OCI-LY7 (cell line): ENCODE data around the gene CYP1B1. TPM values are rescaled to one million over a fixed set of nuclear protein-coding genes. Genes with fewer than 3 reads are reported as not detected.
"Not testable (repeated sequence)": the region's sequence is repeated elsewhere in the genome, so short reads cannot be mapped to it uniquely, and the experiment has no call there.

Experiments
- BruUV-seq: library from RNA; stranded (reverse); fragments of 400-500 nt; replicated peaks from 2 replicates; lab custom pipeline; 2021; lab: Mats Ljungman, UMichigan
- CTCF ChIA-PET: fragments of 300-600 bp; sonication (Branson Sonifier 250); formaldehyde crosslinking; loops from one replicate; lab custom pipeline; 2022; ENCODE audit warnings: antibody characterized with exemption; ENCODE audit not compliant: unreplicated experiment; lab: Charles Lee
- POLR2A ChIA-PET: fragments of 300-600 bp; sonication (Branson Sonifier 250); formaldehyde crosslinking; loops from one replicate; lab custom pipeline; 2022; ENCODE audit warnings: antibody characterized with exemption; lab: Charles Lee
- DNase-seq: peaks from one replicate; pipeline ENCODE4 v3.0.0-alpha.2; 2015; ENCODE audit warnings: low spot score
- H2AFZ ChIP-seq: fragments of 200-600 bp; sonication (generic), shearing (Covaris generic); 2 replicates; pipeline ENCODE4 v1.6.1; 2014; ENCODE audit warnings: mild to moderate bottlenecking, antibody characterized with exemption, low read length, moderate library complexity
- H3K27ac ChIP-seq: fragments of 200-600 bp; sonication (generic); 2 replicates; pipeline ENCODE4 v1.5.1; 2014; ENCODE audit warnings: mixed run types, low read depth, mild to moderate bottlenecking, moderate library complexity, low read length, inconsistent platforms; ENCODE audit not compliant: poor library complexity, severe bottlenecking
- H3K36me3 ChIP-seq: fragments of 200-600 bp; sonication (generic); 2 replicates; pipeline ENCODE4 v1.6.1; 2014; ENCODE audit warnings: mild to moderate bottlenecking, antibody characterized with exemption, low read length, moderate library complexity, mixed read lengths; ENCODE audit not compliant: insufficient read depth
- H3K4me1 ChIP-seq: fragments of 200-600 bp; sonication (generic); 2 replicates; pipeline ENCODE4 v1.5.1; 2014; ENCODE audit warnings: mild to moderate bottlenecking, low read length; ENCODE audit not compliant: insufficient read depth, poor library complexity, severe bottlenecking
- H3K4me2 ChIP-seq: fragments of 200-600 bp; sonication (generic); 2 replicates; pipeline ENCODE4 v1.6.1; 2014; ENCODE audit warnings: mild to moderate bottlenecking, low read length
- H3K4me3 ChIP-seq: fragments of 200-600 bp; sonication (generic); 2 replicates; pipeline ENCODE4 v1.5.1; 2014; ENCODE audit warnings: mild to moderate bottlenecking, low read depth, low read length; ENCODE audit not compliant: poor library complexity, severe bottlenecking
- H3K79me2 ChIP-seq: fragments of 200-600 bp; sonication (generic); 2 replicates; pipeline ENCODE4 v1.6.1; 2016; ENCODE audit warnings: low read depth, mild to moderate bottlenecking, low read length, moderate library complexity, mixed read lengths; ENCODE audit not compliant: insufficient read depth
- H3K9me2 ChIP-seq: fragments of 200-600 bp; sonication (generic); 2 replicates; pipeline ENCODE4 v1.6.1; 2016; ENCODE audit warnings: mild to moderate bottlenecking, low read length, mixed read lengths; ENCODE audit not compliant: insufficient read depth
- H3K9me3 ChIP-seq: fragments of 200-600 bp; sonication (generic); 2 replicates; pipeline ENCODE4 v1.6.1; 2014; ENCODE audit warnings: mild to moderate bottlenecking, mixed run types, low read length, mixed read lengths
- H4K20me1 ChIP-seq: fragments of 200-600 bp; sonication (generic); 2 replicates; pipeline ENCODE4 v1.6.1; 2014; ENCODE audit warnings: mild to moderate bottlenecking, antibody characterized with exemption, low read length, moderate library complexity, mixed read lengths; ENCODE audit not compliant: insufficient read depth
- CTCF ChIP-seq: fragments of 200-600 bp; sonication (generic); conservative IDR thresholded peaks from 2 replicates; pipeline ENCODE4 v1.5.1; 2014; ENCODE audit warnings: mild to moderate bottlenecking, antibody characterized with exemption, low read length, moderate library complexity, mixed read lengths
- EZH2phosphoT487 ChIP-seq: fragments of 200-600 bp; sonication (generic); IDR thresholded peaks from 2 replicates; pipeline ENCODE4 v1.6.1; 2018; ENCODE audit warnings: low read depth, borderline replicate concordance, mild to moderate bottlenecking, mixed run types, antibody characterized with exemption, low read length, moderate library complexity, mixed read lengths
- intact Hi-C: fragments of 100-400 bp; cut with micrococcal nuclease; formaldehyde crosslinking; loops from one replicate; pipeline ENCODE4 v1.10.0; 2022; ENCODE audit not compliant: unreplicated experiment
- total RNA-seq, 2 experiments: library from RNA; depleted of rRNA in 1 of 2; stranded (reverse); fragments of >200 nt in 1 of 2; shearing (Covaris generic) in 1 of 2; gene quantifications; 2 replicates each; pipeline ENCODE4 v1.2.3, GENCODE V29; 2014 to 2022

The CYP1B1 gene
- total RNA-seq, 2 experiments from 2014 or later = 0.44 TPM; not detected in 1

GRCh38 chr2:38085998-38086698, 10.2 kb upstream of the CYP1B1 start:
- intact Hi-C loops, H3K36me3 ChIP-seq, DNase-seq, H3K9me3 ChIP-seq, CTCF ChIA-PET, H3K4me2 ChIP-seq, H2AFZ ChIP-seq, H3K79me2 ChIP-seq, POLR2A ChIA-PET, H3K9me2 ChIP-seq, BruUV-seq, H3K4me1 ChIP-seq, H4K20me1 ChIP-seq, H3K4me3 ChIP-seq, H3K27ac ChIP-seq: not testable (repeated sequence)

- BruUV-seq, H3K4me3 ChIP-seq, H3K9me3 ChIP-seq, H3K36me3 ChIP-seq, CTCF ChIA-PET, H3K27ac ChIP-seq, H3K4me2 ChIP-seq, DNase-seq, H3K79me2 ChIP-seq, POLR2A ChIA-PET, H2AFZ ChIP-seq, H4K20me1 ChIP-seq, H3K4me1 ChIP-seq, H3K9me2 ChIP-seq, intact Hi-C loops: not testable (repeated sequence)
Observed at GRCh38 chr2:38084556-38084955, 8.6 kb upstream of the CYP1B1 start.

- CTCF ChIA-PET, H3K9me2 ChIP-seq, POLR2A ChIA-PET, H3K36me3 ChIP-seq, H3K4me1 ChIP-seq, intact Hi-C loops, H3K4me2 ChIP-seq, H3K27ac ChIP-seq, H2AFZ ChIP-seq, H4K20me1 ChIP-seq, H3K9me3 ChIP-seq, BruUV-seq, H3K79me2 ChIP-seq, H3K4me3 ChIP-seq, DNase-seq: not testable (repeated sequence)
Observed at GRCh38 chr2:38082727-38083126, 6.8 kb upstream of the CYP1B1 start.

- no peaks in the 10 kb centered on the region for H3K9me3 ChIP-seq
- intact Hi-C loops = no loop called here
- H4K20me1 ChIP-seq = no peaks in the 10 kb centered on the region
- no peak overlapping the region for H3K27ac ChIP-seq
- no peaks in the 10 kb centered on the region for H3K79me2 ChIP-seq
- no peak overlapping the region for H3K4me3 ChIP-seq
- POLR2A ChIA-PET = no interaction called here
- no peaks in the 10 kb centered on the region for H3K4me1 ChIP-seq
- no TSS peak for BruUV-seq
- no peaks in the 10 kb centered on the region for H3K36me3 ChIP-seq
- TF ChIP-seq EZH2phosphoT487 = no peak
- no peak for TF ChIP-seq CTCF
- DNase-seq = no peak
- H3K9me2 ChIP-seq = no peaks in the 10 kb centered on the region
- H2AFZ ChIP-seq = no peak overlapping the region
- CTCF ChIA-PET = no interaction called here
- H3K4me2 ChIP-seq = no peak overlapping the region
Observed at GRCh38 chr2:38080346-38080745, 4.4 kb upstream of the CYP1B1 start.
